ENCODE data around the gene PRLHR. TPM values are rescaled to one million over a fixed set of nuclear protein-coding genes. Genes with fewer than 3 reads are reported as not detected.

The PRLHR gene
- total and polyA plus RNA-seq, 2 of the 4 experiments (the other 2 are of a cell fraction), result not detected

DNA sequence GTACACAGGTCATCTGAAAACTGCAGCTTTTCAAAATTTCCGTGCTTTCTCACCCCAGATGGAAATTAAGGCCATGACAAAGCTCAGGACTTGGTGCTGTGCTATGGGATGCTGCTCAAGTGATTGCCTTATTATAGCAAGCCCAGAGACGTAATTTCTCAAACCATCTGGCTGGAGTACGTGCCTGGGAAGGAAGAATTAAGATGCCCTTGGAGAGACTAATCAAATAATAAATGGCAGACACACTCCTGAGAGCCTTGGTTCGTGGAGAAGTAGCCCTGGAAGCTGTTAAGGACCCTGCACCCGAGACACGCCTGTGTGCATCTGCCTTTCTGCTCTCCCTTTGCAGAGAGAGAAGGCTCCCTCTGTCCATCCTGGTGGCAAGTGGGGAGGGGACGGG lies 38.3 kb upstream of the PRLHR start:
- Histone ChIP-seq H3K27ac (ENCODE audit: insufficient read depth, low read length) (no peak overlapping the region), H3K9me1 (ENCODE audit: insufficient read depth, low read length) (no peaks in the 10 kb centered on the region), H2AFZ (replicated peaks; ENCODE audit: low read length, poor library complexity) (no peak overlapping the region), H2BK15ac (ENCODE audit: low read depth, low read length) (no peak overlapping the region), H3K4me3 (ENCODE audit: insufficient read depth, low read depth, low read length) (no peak overlapping the region), H3K79me1 (ENCODE audit: low read depth in 1 of 2, low read length in 2 of 2) (no peaks in the 10 kb centered on the region), H3K18ac (ENCODE audit: low read depth, low read length) (no peak overlapping the region), H3K23ac (ENCODE audit: low read depth, low read length) (no peak overlapping the region), H2AK9ac (replicated peaks; ENCODE audit: low read depth, low read length, poor library complexity) (no peak overlapping the region), H3K4me2 (ENCODE audit: low read depth, low read length) (no peak overlapping the region), H4K8ac (ENCODE audit: low read depth in 2 of 2, low read length in 2 of 2) (no peak overlapping the region), H3K14ac (replicated peaks; ENCODE audit: low read depth, low read length) (no peak overlapping the region), H3K27me3 (ENCODE audit: control insufficient read depth, insufficient read depth, low read length) (no peaks in the 10 kb centered on the region), H3K36me3 (ENCODE audit: control insufficient read depth, insufficient read depth, low read length) (no peaks in the 10 kb centered on the region), H3K56ac (ENCODE audit: extremely low read depth, insufficient read depth, low read length) (no peak overlapping the region), H4K5ac (ENCODE audit: low read depth, low read length) (no peak overlapping the region), H4K20me1 (ENCODE audit: insufficient read depth, low read length) (no peaks in the 10 kb centered on the region), H2BK5ac (ENCODE audit: low read depth, low read length, poor library complexity, severe bottlenecking) (no peak overlapping the region), H3K9me3 (ENCODE audit: control insufficient read depth, insufficient read depth, low read length) (no peaks in the 10 kb centered on the region), H3K4me1 (ENCODE audit: control insufficient read depth, insufficient read depth, low read length) (no peaks in the 10 kb centered on the region), H4K91ac (ENCODE audit: insufficient read depth, low read depth, low read length) (no peak overlapping the region), H2BK20ac (ENCODE audit: low read depth, low read length) (no peak overlapping the region), H3K9ac (ENCODE audit: low read depth, low read length) (no peak overlapping the region), H2AK5ac (ENCODE audit: low read depth, low read length) (no peak overlapping the region), H2BK120ac (ENCODE audit: low read depth, low read length) (no peak overlapping the region), H3K4ac (ENCODE audit: low read depth, low read length) (no peak overlapping the region)
- ChIA-PET POLR2A (ENCODE audit: unreplicated experiment) (no interaction called here), CTCF (interaction anchor here (0.6 kb wide), 1 partner anchor 12 kb away, joined by 6 read pairs; no protein-coding TSS in a partner anchor)
- BruUV-seq (replicated peaks), result no TSS peak
- DNase-seq, result no peak
- intact Hi-C loops (cut with micrococcal nuclease) (no loop called here), in situ Hi-C loops (cut with MboI; ENCODE audit: low sequenced_read_pairs) (no loop called here), dilution Hi-C loops (cut with HindIII; ENCODE audit: low sequenced_read_pairs, unreplicated experiment) (no loop called here)
- WGBS, 2 experiments (ENCODE audit: extremely low coverage in 2 of 2, insufficient read length in 1 of 2), result 60% methylated on average over 1 of the region's 7 CpGs; no CpG with 5 or more reads in 1 of the 2 experiments
- no peak for ATAC-seq (ENCODE audit: low read depth)
- no peak for TF ChIP-seq NFE2L2 (IDR thresholded peaks at IDR 0.05; ENCODE audit: low read depth, low read length)
- no peak for TF ChIP-seq RFX5 (IDR thresholded peaks at IDR 0.05; ENCODE audit: low read depth, low read length)
- no peak for TF ChIP-seq FOS (IDR thresholded peaks at IDR 0.05; ENCODE audit: low read depth, low read length)
- no peak for TF ChIP-seq SMC3 (IDR thresholded peaks at IDR 0.05; ENCODE audit: low read depth, low read length)
- TF ChIP-seq, protein P1, sequence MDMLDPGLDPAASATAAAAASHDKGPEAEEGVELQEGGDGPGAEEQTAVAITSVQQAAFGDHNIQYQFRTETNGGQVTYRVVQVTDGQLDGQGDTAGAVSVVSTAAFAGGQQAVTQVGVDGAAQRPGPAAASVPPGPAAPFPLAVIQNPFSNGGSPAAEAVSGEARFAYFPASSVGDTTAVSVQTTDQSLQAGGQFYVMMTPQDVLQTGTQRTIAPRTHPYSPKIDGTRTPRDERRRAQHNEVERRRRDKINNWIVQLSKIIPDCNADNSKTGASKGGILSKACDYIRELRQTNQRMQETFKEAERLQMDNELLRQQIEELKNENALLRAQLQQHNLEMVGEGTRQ (IDR thresholded peaks at IDR 0.05; ENCODE audit: low read depth, low read length), result no peak
- no peak for TF ChIP-seq RAD21 (IDR thresholded peaks at IDR 0.05; ENCODE audit: low read length)
- no peak for TF ChIP-seq POLR2A (IDR thresholded peaks at IDR 0.05; ENCODE audit: low read depth, low read length)
- TF ChIP-seq MXI1 (IDR thresholded peaks at IDR 0.05; ENCODE audit: borderline replicate concordance, low read depth, low read length), result no peak
- TF ChIP-seq CEBPB (IDR thresholded peaks at IDR 0.05; ENCODE audit: low read depth, low read length), result no peak
- TF ChIP-seq MAZ (IDR thresholded peaks at IDR 0.05; ENCODE audit: borderline replicate concordance, low read depth, low read length), result no peak
- TF ChIP-seq, protein P2, sequence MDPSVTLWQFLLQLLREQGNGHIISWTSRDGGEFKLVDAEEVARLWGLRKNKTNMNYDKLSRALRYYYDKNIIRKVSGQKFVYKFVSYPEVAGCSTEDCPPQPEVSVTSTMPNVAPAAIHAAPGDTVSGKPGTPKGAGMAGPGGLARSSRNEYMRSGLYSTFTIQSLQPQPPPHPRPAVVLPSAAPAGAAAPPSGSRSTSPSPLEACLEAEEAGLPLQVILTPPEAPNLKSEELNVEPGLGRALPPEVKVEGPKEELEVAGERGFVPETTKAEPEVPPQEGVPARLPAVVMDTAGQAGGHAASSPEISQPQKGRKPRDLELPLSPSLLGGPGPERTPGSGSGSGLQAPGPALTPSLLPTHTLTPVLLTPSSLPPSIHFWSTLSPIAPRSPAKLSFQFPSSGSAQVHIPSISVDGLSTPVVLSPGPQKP (IDR thresholded peaks at IDR 0.05; ENCODE audit: borderline replicate concordance, low read depth, low read length), result no peak
